Measurements from ENCODE around the gene THOC6.

THOC6 gene

DNA sequence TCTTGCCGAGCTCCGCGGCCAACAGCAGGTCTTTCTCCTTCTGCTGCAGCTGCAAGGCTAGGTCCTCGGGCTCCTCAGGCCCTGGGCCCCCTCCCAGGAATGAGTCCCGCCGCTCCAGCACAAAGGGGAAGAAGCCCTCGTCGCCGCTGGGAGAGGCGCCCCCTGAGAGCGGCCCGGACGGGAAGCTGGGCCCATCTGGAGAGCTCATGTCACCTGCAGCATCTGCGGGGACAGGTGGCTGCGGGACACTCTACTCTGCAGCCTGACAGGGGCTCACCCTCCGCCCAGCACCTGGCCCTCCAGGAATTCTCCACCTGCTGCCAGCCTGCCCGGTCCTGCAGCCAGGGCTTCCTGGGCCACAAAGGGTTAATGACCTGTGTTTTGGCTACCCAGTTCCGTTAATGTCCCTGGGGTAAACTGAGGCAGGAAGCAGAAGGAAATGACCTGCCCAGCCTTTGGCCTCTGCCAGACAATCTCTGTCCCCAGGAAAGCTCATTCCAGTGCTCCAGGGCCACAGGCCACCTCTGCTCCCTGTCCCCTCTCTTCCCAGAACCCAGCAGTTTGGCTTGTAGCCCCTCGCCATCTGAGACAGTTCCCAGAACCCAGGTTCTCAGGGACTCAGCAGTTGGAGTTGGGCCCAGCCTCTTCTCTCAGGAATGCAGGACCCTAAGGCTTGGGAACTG is 11.6 kb downstream of the THOC6 start:
- peaks cover 97% of the 10 kb centered on the region for H3K27me3 ChIP-seq (replicated peaks; ENCODE audit: insufficient read depth, low read length)
- no peaks in the 10 kb centered on the region for H4K20me1 ChIP-seq (ENCODE audit: insufficient read depth, low read length)
- no peak overlapping the region for H3K4me3 ChIP-seq (ENCODE audit: low read length)
- H3K36me3 ChIP-seq (replicated peaks; ENCODE audit: insufficient read depth, low read length) = no peaks in the 10 kb centered on the region
- no peaks in the 10 kb centered on the region for H3K4me1 ChIP-seq (ENCODE audit: low read length)
- H3F3A ChIP-seq (ENCODE audit: insufficient read depth, low read length) = no peaks in the 10 kb centered on the region
- no peaks in the 10 kb centered on the region for H3K9me3 ChIP-seq (replicated peaks; ENCODE audit: insufficient read depth, low read length)
- DNase-seq = no peak
- peak overlapping the region; percentile 73; the same call in 1 of the 2 replicates for H3K4me2 ChIP-seq (ENCODE audit: low read depth, low read length)
- TF ChIP-seq, protein P1, sequence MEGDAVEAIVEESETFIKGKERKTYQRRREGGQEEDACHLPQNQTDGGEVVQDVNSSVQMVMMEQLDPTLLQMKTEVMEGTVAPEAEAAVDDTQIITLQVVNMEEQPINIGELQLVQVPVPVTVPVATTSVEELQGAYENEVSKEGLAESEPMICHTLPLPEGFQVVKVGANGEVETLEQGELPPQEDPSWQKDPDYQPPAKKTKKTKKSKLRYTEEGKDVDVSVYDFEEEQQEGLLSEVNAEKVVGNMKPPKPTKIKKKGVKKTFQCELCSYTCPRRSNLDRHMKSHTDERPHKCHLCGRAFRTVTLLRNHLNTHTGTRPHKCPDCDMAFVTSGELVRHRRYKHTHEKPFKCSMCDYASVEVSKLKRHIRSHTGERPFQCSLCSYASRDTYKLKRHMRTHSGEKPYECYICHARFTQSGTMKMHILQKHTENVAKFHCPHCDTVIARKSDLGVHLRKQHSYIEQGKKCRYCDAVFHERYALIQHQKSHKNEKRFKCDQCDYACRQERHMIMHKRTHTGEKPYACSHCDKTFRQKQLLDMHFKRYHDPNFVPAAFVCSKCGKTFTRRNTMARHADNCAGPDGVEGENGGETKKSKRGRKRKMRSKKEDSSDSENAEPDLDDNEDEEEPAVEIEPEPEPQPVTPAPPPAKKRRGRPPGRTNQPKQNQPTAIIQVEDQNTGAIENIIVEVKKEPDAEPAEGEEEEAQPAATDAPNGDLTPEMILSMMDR (IDR thresholded peaks at IDR 0.05; ENCODE audit: low read length) = no peak
- TF ChIP-seq EZH2phosphoT487 (IDR thresholded peaks at IDR 0.05; ENCODE audit: low read length) (no peak), EZH2 (optimal IDR thresholded peaks at IDR 0.05; ENCODE audit: low read depth, low read length) (no peak)
- no peak overlapping the region for H3K27ac ChIP-seq (ENCODE audit: low read length)
- H3K9ac ChIP-seq (ENCODE audit: low read length) = no peak overlapping the region; the same call in 1 of the 2 replicates
- H2AFZ ChIP-seq (ENCODE audit: low read length) = no peak overlapping the region
- no peaks in the 10 kb centered on the region for H3K9me2 ChIP-seq (replicated peaks; ENCODE audit: insufficient read depth, low read length)
- no peaks in the 10 kb centered on the region for H3K79me2 ChIP-seq (ENCODE audit: low read length)

DNA sequence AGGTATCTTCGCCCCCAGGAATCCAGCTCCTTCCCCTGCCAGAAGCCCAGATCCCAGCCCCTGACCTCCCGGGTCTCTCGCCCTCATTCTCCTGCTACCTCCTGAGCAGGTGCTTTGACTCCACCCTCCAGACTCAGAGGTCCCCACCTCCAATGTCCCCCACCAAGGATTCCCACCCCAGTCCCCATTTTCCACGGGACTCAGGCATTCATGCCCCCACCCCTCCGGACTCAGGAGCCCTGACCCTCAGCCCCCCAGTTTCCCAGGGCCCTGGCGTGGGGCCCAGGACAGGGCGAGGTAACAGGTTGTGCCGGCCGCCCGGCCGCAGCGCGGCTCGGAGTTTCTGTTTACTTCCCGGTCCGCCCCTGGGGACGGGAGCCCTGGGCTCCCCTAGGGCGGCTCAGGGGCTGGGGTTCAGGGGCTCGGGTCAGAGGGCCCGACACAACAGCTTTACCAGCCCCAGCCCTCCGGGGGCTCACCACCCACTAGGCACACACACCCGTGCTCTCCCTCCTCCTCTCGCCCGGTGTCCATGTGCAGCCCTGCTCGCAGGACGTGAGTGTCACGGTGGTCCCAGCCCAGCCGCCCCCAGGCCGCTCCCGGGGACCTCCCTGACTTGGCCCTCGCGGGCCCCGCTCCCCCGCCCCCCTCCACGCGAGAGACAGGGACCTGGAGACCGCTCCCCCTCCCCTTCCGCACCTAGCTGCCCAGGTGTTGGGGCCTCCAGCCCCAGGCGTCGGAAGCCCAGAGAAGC is 12.3 kb downstream of the THOC6 start:
- DNase-seq = no peak
- H2AFZ ChIP-seq (ENCODE audit: low read length) = peak overlapping the region; percentile 53
- no peaks in the 10 kb centered on the region for H3K9me2 ChIP-seq (replicated peaks; ENCODE audit: insufficient read depth, low read length)
- H3K27ac ChIP-seq (ENCODE audit: low read length) = no peak overlapping the region
- no peaks in the 10 kb centered on the region for H3F3A ChIP-seq (ENCODE audit: insufficient read depth, low read length)
- H4K20me1 ChIP-seq (ENCODE audit: insufficient read depth, low read length) = no peaks in the 10 kb centered on the region
- no peaks in the 10 kb centered on the region for H3K79me2 ChIP-seq (ENCODE audit: low read length)
- H3K9ac ChIP-seq (ENCODE audit: low read length) = peak overlapping the region; percentile 10; the same call in 1 of the 2 replicates
- peak overlapping the region; percentile 45 for H3K4me3 ChIP-seq (ENCODE audit: low read length)
- H3K36me3 ChIP-seq (replicated peaks; ENCODE audit: insufficient read depth, low read length) = no peaks in the 10 kb centered on the region
- H3K4me2 ChIP-seq (ENCODE audit: low read depth, low read length) = peak overlapping the region; percentile 73
- peaks cover 95% of the 10 kb centered on the region for H3K27me3 ChIP-seq (replicated peaks; ENCODE audit: insufficient read depth, low read length)
- H3K4me1 ChIP-seq (ENCODE audit: low read length) = no peaks in the 10 kb centered on the region
- no peaks in the 10 kb centered on the region for H3K9me3 ChIP-seq (replicated peaks; ENCODE audit: insufficient read depth, low read length)
- TF ChIP-seq EZH2 (optimal IDR thresholded peaks at IDR 0.05; ENCODE audit: low read depth, low read length) (peak; percentile 78), EZH2phosphoT487 (IDR thresholded peaks at IDR 0.05; ENCODE audit: low read length) (peak; percentile 82; the same call in 1 of the 2 replicates)
- TF ChIP-seq, protein P1 (IDR thresholded peaks at IDR 0.05; ENCODE audit: low read length) = no peak

DNA sequence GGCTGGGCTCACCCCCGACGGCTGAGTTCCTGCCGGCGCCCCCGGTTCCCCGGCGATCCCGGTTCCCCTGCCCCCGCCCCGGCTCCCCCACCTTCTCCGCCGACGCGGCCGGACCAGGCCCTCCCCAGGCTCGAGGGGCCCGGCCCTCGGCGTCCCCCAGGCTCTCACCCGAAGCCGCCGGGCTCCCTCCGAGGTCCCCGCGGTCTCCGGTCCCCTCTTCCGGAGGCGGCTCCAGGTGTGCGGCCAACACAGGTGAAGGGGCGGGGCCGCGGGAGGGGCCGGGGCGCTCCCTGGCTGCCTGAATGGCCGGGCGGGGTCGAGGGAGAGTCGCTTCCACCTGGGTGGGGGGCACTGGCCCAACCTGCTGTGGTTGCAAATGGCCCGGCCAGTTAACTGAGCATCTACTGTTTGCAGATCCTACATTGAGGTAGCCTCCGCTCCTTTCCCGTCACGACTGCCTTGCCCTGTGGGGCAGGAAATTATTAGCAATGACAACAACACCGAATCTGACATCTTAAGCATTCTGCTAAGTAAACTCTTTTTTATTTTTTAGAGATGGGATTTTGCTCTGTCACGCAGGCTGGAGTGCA is 13.0 kb downstream of the THOC6 start, which contains the start of gene BICDL2:
BICDL2 (minus strand) TSS at position 219 of the 590 bp plus-strand sequence. CDS start 1,448 bp downstream, outside the sequence.
- Histone ChIP-seq H3K27me3 (replicated peaks; ENCODE audit: insufficient read depth, low read length) (peaks cover 95% of the 10 kb centered on the region), H3K9ac (ENCODE audit: low read length) (peak within 1 kb of the TSS; percentile 10; the same call in 1 of the 2 replicates), H3K9me2 (replicated peaks; ENCODE audit: insufficient read depth, low read length) (no peaks in the 10 kb centered on the region), H3K4me1 (ENCODE audit: low read length) (no peaks in the 10 kb centered on the region), H3K4me2 (ENCODE audit: low read depth, low read length) (peak within 1 kb of the TSS; percentile 73), H3K9me3 (replicated peaks; ENCODE audit: insufficient read depth, low read length) (no peaks in the 10 kb centered on the region), H4K20me1 (ENCODE audit: insufficient read depth, low read length) (no peaks in the 10 kb centered on the region), H3K79me2 (ENCODE audit: low read length) (no peaks in the 10 kb centered on the region), H3K4me3 (ENCODE audit: low read length) (peak within 1 kb of the TSS; percentile 45), H3K27ac (ENCODE audit: low read length) (no peak within 1 kb of the TSS), H3K36me3 (replicated peaks; ENCODE audit: insufficient read depth, low read length) (no peaks in the 10 kb centered on the region), H2AFZ (ENCODE audit: low read length) (peak within 1 kb of the TSS; percentile 53), H3F3A (ENCODE audit: insufficient read depth, low read length) (no peaks in the 10 kb centered on the region)
- TF ChIP-seq, protein P1 (IDR thresholded peaks at IDR 0.05; ENCODE audit: low read length) = no peak
- no peak for TF ChIP-seq EZH2phosphoT487 (IDR thresholded peaks at IDR 0.05; ENCODE audit: low read length)
- TF ChIP-seq EZH2 (optimal IDR thresholded peaks at IDR 0.05; ENCODE audit: low read depth, low read length) = no peak
- DNase-seq = no peak
